HepG2 (cell line): ENCODE measurements around the gene ZNF865. TPM values are rescaled to one million over a fixed set of nuclear protein-coding genes. Genes with fewer than 3 reads are reported as not detected.

ENCODE experiments used
- AGO2 ChIP-seq: fragments of 200-400 bp; formaldehyde crosslinking; optimal IDR thresholded peaks from 2 replicates; pipeline ENCODE3; 2017; ENCODE audit warnings: mild to moderate bottlenecking, low read depth, low read length, moderate library complexity
- ARNT2 ChIP-seq: sonication (generic); formaldehyde crosslinking; IDR thresholded peaks from 2 replicates; pipeline ENCODE4 v1.8.0; 2022; ENCODE audit warnings: mild to moderate bottlenecking, low read depth, missing genetic modification reagents, moderate library complexity
- ATF1 ChIP-seq: IDR thresholded peaks from 2 replicates; pipeline ENCODE4 v1.6.1; 2016; ENCODE audit warnings: mild to moderate bottlenecking, control low read depth
- ETV5 ChIP-seq: IDR thresholded peaks from 2 replicates; pipeline ENCODE4 v1.6.1; 2018; ENCODE audit warnings: missing biosample characterization, missing genetic modification reagents, inconsistent platforms, borderline replicate concordance
- FOXK2 ChIP-seq: fragments of 450-650 bp; IDR thresholded peaks from 2 replicates; pipeline ENCODE4 v1.6.1; 2016
- MAZ ChIP-seq, 2 experiments: sonication (generic) in 1 of 2; formaldehyde crosslinking in 1 of 2; IDR thresholded peaks; 2 replicates each; pipeline versions ENCODE4 v1.5.0 to v1.6.1; 2012 to 2020; ENCODE audit warnings: low read depth in 2 of 2, mild to moderate bottlenecking in 2 of 2, borderline replicate concordance in 1 of 2, improper control_type of control experiment in 1 of 2, low read length in 1 of 2, missing genetic modification reagents in 1 of 2, moderate library complexity in 1 of 2
- NCOA5 ChIP-seq: sonication (generic); formaldehyde crosslinking; IDR thresholded peaks from 2 replicates; pipeline ENCODE4 v1.4.0; 2020; ENCODE audit warnings: missing genetic modification reagents
- NR1H2 ChIP-seq: sonication (generic); formaldehyde crosslinking; IDR thresholded peaks from 2 replicates; pipeline ENCODE4 v1.8.1; 2022; ENCODE audit warnings: low read depth, missing genetic modification reagents, borderline replicate concordance
- SMAD3 ChIP-seq: sonication (generic); formaldehyde crosslinking; IDR thresholded peaks from 2 replicates; pipeline ENCODE4 v1.4.0; 2020; ENCODE audit warnings: missing genetic modification reagents
- ZFP90 ChIP-seq: sonication (generic); formaldehyde crosslinking; IDR thresholded peaks from 2 replicates; pipeline ENCODE4 v1.8.0; 2022; ENCODE audit warnings: missing genetic modification reagents, mild to moderate bottlenecking, inconsistent platforms, borderline replicate concordance
- ZNF10 ChIP-seq: sonication (generic); formaldehyde crosslinking; IDR thresholded peaks from 2 replicates; pipeline ENCODE4 v1.4.0; 2020; ENCODE audit warnings: mild to moderate bottlenecking, low read depth, missing genetic modification reagents, borderline replicate concordance
- ZNF337 ChIP-seq: sonication (generic); formaldehyde crosslinking; IDR thresholded peaks from 2 replicates; pipeline ENCODE4 v1.5.1; 2020; ENCODE audit warnings: missing genetic modification reagents, low read depth, mild to moderate bottlenecking, borderline replicate concordance
- ZNF354B ChIP-seq: sonication (generic); formaldehyde crosslinking; IDR thresholded peaks from 2 replicates; pipeline ENCODE4 v1.8.0; 2022; ENCODE audit warnings: mild to moderate bottlenecking, missing genetic modification reagents
- ZNF792 ChIP-seq: IDR thresholded peaks from 2 replicates; pipeline ENCODE4 v1.6.1; 2016
- ZNF816 ChIP-seq: sonication (generic); formaldehyde crosslinking; IDR thresholded peaks from 2 replicates; pipeline ENCODE4 v1.8.0; 2022; ENCODE audit warnings: missing genetic modification reagents, mild to moderate bottlenecking, borderline replicate concordance
- ZNF839 ChIP-seq: sonication (generic); formaldehyde crosslinking; IDR thresholded peaks from 2 replicates; pipeline ENCODE4 v1.4.0; 2020; ENCODE audit warnings: missing genetic modification reagents, mild to moderate bottlenecking, borderline replicate concordance
- polyA plus RNA-seq, 8 experiments: library from polyadenylated mRNA; depleted of rRNA in 3 of 8; stranded (reverse) in 7 of 8; unstranded in 1 of 8; fragments of >200 nt; fragmentation: Illumina TruSeq in 4 of 8; extraction: Trizol in 4 of 8; gene quantifications; 2 replicates each; pipeline versions ENCODE4 v1.2.1 to v1.2.3, GENCODE V29; 2011 to 2016; ENCODE audit warnings: low read depth in 4 of 8, missing spikeins in 1 of 8, mixed read lengths in 1 of 8; ENCODE audit not compliant: insufficient read depth in 1 of 8
- total RNA-seq, 5 experiments: library from RNA; depleted of rRNA; stranded (reverse); fragments of >200 nt; fragmentation: Illumina TruSeq; extraction: Trizol; gene quantifications; 2 replicates each; pipeline ENCODE4 v1.2.3, GENCODE V29; 2016; ENCODE audit warnings: low read depth in 1 of 5
- TF ChIP-seq, protein P1 (sequence below): sonication (generic); formaldehyde crosslinking; IDR thresholded peaks from 2 replicates; pipeline ENCODE4 v1.4.0; 2020; ENCODE audit warnings: mild to moderate bottlenecking, missing genetic modification reagents
- TF ChIP-seq, protein P2 (sequence below): sonication (generic); formaldehyde crosslinking; IDR thresholded peaks from 2 replicates; pipeline ENCODE4 v1.5.0; 2020; ENCODE audit warnings: missing genetic modification reagents
- TF ChIP-seq, protein P3 (sequence below): sonication (generic); formaldehyde crosslinking; IDR thresholded peaks from 2 replicates; pipeline ENCODE4 v1.4.0; 2020; ENCODE audit warnings: missing genetic modification reagents
- TF ChIP-seq, protein P4 (sequence below): sonication (generic); formaldehyde crosslinking; IDR thresholded peaks from 2 replicates; pipeline ENCODE4 v1.8.0; 2022; ENCODE audit warnings: missing genetic modification reagents, low read depth, mild to moderate bottlenecking, borderline replicate concordance
- TF ChIP-seq, protein P5 (sequence below): sonication (generic); formaldehyde crosslinking; IDR thresholded peaks from 2 replicates; pipeline ENCODE4 v1.4.0; 2020; ENCODE audit warnings: mild to moderate bottlenecking, missing genetic modification reagents
- TF ChIP-seq, protein P6 (sequence below): sonication (generic); formaldehyde crosslinking; IDR thresholded peaks from 2 replicates; pipeline ENCODE4 v1.4.0; 2020; ENCODE audit warnings: mild to moderate bottlenecking, missing genetic modification reagents

ZNF865 gene
- total and polyA plus RNA-seq, 2 of the 13 experiments (the other 11 are each of a cell fraction or from before 2014, with no cell fraction given): 0.93 to 1.0 TPM

DNA sequence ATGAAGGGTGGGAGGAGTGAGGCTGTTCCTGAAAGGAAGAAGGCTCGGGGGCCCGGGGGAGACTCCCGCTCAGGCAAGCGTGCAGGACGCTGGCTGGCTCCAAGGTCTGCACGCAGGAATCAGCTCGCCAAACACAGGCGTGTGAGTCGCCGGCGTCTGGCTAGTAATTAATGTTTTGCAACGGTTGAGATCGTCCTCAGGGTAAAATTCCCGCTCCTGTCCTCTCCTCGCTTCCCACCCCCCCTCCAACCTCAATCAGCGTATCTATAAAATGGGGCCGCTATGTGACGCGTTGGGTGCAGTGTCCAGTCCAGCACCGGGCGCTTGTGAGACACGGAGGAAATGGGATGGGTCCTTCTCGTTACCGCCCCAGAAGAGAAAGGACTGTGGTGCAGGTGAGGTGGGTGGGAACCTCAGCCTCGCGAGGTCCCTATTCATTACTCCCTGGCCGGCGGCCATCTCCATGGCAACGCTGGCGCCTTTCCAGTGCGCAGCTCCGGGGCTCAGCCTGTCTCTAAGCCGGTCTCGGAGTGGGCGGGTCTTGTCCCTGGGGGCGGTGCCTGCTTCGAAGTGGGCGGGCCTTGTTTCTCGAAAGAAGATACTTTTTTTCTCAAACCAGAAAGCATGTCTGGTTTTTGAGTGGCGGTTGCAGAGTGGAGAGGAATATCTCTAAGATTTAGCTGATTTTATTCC lies 18.3 kb upstream of the ZNF865 start (continued):
- TF ChIP-seq, protein P1, sequence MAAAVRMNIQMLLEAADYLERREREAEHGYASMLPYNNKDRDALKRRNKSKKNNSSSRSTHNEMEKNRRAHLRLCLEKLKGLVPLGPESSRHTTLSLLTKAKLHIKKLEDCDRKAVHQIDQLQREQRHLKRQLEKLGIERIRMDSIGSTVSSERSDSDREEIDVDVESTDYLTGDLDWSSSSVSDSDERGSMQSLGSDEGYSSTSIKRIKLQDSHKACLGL (CRISPR knock-in tag): no peak
- TF ChIP-seq ZFP90 (CRISPR knock-in tag) (no peak), ZNF10 (no peak), ZNF337 (CRISPR knock-in tag) (no peak), AGO2 (no peak), ARNT2 (CRISPR knock-in tag) (no peak), ZNF839 (CRISPR knock-in tag) (peak; percentile 40; the same call in 1 of the 2 replicates), ZNF792 (CRISPR knock-in tag) (no peak), MAZ (IDR thresholded peaks at IDR 0.05; ENCODE audit: borderline replicate concordance, low read depth, low read length) (no peak), MAZ (CRISPR knock-in tag; IDR thresholded peaks at IDR 0.05; ENCODE audit: low read depth) (no peak), ZNF816 (no peak), ZNF354B (CRISPR knock-in tag) (no peak), SMAD3 (CRISPR knock-in tag) (no peak), ETV5 (CRISPR knock-in tag) (no peak), NCOA5 (CRISPR knock-in tag) (no peak), NR1H2 (CRISPR knock-in tag) (no peak), ATF1 (no peak), FOXK2 (no peak)
- TF ChIP-seq, protein P2, sequence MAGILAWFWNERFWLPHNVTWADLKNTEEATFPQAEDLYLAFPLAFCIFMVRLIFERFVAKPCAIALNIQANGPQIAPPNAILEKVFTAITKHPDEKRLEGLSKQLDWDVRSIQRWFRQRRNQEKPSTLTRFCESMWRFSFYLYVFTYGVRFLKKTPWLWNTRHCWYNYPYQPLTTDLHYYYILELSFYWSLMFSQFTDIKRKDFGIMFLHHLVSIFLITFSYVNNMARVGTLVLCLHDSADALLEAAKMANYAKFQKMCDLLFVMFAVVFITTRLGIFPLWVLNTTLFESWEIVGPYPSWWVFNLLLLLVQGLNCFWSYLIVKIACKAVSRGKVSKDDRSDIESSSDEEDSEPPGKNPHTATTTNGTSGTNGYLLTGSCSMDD (CRISPR knock-in tag): no peak
- TF ChIP-seq, protein P3, sequence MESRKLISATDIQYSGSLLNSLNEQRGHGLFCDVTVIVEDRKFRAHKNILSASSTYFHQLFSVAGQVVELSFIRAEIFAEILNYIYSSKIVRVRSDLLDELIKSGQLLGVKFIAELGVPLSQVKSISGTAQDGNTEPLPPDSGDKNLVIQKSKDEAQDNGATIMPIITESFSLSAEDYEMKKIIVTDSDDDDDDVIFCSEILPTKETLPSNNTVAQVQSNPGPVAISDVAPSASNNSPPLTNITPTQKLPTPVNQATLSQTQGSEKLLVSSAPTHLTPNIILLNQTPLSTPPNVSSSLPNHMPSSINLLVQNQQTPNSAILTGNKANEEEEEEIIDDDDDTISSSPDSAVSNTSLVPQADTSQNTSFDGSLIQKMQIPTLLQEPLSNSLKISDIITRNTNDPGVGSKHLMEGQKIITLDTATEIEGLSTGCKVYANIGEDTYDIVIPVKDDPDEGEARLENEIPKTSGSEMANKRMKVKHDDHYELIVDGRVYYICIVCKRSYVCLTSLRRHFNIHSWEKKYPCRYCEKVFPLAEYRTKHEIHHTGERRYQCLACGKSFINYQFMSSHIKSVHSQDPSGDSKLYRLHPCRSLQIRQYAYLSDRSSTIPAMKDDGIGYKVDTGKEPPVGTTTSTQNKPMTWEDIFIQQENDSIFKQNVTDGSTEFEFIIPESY (CRISPR knock-in tag): no peak
- TF ChIP-seq, protein P4, sequence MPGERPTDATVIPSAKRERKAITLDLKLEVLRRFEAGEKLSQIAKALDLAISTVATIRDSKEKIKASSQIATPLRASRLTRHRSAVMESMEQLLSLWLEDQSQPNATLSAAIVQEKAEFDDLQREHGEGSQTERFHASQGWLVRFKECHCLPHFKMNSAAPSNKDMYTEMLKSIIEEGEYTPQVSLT (CRISPR knock-in tag): no peak
- TF ChIP-seq, protein P5, sequence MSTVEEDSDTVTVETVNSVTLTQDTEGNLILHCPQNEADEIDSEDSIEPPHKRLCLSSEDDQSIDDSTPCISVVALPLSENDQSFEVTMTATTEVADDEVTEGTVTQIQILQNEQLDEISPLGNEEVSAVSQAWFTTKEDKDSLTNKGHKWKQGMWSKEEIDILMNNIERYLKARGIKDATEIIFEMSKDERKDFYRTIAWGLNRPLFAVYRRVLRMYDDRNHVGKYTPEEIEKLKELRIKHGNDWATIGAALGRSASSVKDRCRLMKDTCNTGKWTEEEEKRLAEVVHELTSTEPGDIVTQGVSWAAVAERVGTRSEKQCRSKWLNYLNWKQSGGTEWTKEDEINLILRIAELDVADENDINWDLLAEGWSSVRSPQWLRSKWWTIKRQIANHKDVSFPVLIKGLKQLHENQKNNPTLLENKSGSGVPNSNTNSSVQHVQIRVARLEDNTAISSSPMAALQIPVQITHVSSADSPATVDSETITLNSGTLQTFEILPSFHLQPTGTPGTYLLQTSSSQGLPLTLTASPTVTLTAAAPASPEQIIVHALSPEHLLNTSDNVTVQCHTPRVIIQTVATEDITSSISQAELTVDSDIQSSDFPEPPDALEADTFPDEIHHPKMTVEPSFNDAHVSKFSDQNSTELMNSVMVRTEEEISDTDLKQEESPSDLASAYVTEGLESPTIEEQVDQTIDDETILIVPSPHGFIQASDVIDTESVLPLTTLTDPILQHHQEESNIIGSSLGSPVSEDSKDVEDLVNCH: no peak
- TF ChIP-seq, protein P6, sequence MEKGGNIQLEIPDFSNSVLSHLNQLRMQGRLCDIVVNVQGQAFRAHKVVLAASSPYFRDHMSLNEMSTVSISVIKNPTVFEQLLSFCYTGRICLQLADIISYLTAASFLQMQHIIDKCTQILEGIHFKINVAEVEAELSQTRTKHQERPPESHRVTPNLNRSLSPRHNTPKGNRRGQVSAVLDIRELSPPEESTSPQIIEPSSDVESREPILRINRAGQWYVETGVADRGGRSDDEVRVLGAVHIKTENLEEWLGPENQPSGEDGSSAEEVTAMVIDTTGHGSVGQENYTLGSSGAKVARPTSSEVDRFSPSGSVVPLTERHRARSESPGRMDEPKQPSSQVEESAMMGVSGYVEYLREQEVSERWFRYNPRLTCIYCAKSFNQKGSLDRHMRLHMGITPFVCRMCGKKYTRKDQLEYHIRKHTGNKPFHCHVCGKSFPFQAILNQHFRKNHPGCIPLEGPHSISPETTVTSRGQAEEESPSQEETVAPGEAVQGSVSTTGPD: no peak
